HG03558 (cell line): ENCODE data around the gene KRT85.
"Not testable (repeated sequence)": the region's sequence is repeated elsewhere in the genome, so short reads cannot be mapped to it uniquely, and the experiment has no call there.

ENCODE experiments used
- ATAC-seq: cut with Tn5 transposase; IDR thresholded peaks from one replicate; pipeline ENCODE4 v1.9.1; 2021; ENCODE audit warnings: moderate number of reproducible peaks; ENCODE audit not compliant: unreplicated experiment; ENCODE audit errors: extremely low read depth

Gene KRT85

DNA sequence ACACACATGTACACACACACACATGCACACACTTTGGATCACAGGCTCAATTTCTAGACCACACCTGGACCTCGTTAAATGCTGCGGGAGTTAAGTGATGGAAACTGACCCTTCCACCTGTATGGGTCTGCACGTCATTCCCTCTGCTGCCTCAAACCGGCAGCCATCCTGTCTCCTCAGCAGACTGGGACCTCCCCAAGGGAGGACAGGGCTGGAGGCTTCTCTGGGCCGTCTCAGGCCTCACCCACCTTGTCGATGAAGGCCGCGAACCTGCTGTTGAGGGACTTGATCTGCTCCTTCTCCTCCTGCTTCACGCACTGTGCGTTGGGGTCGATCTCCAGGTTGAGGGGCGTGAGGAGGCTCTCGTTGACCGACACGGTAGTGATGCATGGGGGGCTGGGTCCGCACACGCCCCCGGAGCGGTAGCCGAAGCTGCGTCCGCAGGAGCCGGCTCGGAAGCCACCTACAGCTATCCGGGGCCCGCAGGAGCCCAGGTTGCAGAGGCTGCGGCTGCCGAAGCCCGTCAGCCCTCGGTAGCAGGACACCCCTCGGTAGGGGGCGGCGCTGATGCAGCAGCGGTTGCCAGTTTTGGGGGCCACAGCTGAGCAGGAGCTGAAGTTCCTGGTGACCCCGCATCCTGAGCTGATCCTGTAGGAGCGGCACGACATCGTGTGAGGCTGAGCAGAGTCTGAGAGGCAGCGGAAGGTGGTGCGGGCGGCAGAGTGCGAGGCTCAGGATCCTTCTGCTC is at the start of gene KRT85:
Gene KRT85 (minus strand): TSS at position 744 of the 748 bp plus-strand sequence. CDS start 76 bp downstream, at position 668.
- ATAC-seq, result no peak

DNA sequence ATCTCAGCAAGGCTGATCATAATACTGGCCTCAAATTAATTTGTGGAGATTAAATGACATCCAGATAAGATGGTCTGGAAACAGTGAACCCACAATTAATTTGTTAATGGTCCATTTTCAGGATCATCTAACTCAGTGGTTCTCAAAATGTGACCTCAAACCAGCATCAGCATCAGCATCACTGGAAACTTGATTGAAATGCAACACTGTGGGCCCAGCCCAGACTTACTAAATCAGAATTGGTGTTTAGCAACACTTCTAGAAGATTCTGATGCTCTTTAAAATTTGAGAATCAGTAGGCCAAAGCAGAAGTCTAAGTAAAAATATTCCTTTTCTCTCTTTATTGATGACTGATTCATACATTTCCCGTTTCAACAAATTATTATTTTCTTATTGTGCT is 49.5 kb upstream of the KRT85 start:
- no peak for ATAC-seq

DNA sequence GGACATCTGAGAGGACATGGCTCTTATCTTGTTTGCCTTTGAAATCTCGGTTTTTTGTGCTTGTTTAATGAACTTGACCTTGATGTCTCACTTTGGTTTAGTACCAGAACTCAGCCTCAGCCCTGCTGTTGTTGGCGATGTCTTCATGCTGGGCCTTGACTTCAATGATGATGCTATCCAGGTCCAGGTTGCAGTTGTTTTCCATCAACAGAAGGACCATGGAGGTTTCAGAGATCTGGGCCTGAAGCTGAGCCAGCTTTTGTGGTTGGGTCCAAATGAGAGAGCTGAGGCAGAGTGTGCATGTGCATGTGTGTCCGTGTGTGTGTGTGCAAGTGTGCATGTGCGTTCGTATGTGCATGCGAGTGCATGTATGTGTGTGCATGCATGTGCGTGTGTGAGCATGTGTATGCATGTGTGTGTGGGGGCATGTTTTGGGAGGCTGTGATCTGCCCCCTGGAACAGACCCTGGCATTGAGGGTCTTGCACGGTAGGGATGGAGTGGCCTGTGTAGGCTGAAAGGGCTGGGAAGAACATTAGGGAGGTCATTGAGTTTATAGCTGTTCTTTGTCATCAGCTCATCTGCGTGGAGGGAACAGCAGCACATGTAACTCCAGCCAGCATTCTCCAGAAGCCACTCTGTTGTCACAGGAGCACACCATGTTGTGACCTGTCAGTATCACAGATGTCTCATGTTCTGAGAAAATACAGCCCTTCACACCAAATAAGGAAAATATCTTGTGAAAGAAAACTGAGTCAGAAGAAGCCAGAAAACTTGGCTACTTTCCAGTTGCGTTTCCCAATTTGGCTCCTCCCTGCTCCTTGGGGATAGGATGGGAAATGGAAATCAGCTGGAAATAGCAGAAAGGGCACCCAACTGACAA is 48.8 kb upstream of the KRT85 start:
- ATAC-seq, result no peak

DNA sequence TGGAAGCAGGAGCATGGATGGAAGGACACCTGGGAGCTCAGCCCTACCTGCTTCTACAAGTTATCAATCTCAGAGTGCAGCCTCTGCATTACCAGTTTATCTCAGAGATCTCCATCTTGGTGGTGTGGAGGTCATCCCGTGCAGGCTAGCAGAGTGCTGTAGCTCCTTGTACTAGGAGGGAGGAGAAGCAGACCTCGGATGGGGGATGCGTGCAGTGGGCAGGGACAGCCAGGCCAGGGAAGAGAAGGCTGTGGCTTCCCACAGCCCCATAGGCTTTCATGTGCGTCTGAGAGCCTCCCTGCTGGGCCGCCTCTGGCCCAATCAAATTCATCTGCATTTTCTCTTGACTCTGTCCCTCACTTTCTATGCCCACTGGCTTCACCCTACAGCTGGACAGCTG is 47.7 kb upstream of the KRT85 start:
- no peak for ATAC-seq

DNA sequence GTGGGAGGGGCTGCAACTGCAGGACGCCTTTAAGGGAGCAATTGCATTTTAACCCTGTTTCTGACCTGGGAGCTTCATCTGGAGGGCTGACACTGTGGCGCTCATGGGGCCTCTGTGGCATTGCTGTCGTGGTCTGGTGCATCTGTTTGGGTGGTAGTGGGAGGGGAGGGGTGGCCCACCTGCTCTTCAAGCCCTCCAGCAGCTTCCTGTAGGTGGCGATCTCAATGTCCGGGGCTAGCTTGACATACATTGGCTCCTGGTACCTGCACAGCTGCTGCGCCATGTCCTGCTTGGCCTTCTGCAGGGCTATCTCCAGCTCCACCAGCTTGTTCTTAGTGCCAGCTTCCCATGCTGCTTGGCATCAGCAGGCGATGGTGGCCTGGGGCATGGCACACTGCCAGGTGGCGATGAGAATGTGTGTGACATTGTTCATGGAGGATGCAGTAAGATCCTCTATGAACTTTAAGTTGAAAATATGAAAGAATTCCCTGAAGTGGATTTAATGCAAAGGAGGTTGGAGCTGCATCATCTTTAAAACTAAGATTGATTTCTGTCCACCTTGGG is 46.6 kb upstream of the KRT85 start:
- ATAC-seq, result no peak

DNA sequence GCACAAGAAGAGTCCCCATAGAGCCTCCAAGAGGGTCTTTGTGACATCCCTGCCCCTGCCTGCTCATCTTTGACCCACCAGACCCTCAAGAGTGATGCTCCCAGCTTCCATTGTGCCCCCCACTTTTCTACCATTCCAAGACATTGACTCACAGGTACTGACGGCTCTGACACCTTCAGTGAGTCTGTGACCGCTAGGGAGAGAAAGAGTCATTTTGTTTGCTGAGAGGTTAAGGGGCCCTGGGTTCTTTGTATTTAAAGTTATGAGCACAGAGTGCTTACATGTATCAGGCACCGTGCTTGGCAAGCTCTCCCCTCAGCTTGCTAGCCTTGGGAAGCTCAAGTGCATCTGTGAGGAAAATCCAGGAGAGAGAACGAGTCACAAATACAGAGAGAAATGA is 45.9 kb upstream of the KRT85 start:
- no peak for ATAC-seq

DNA sequence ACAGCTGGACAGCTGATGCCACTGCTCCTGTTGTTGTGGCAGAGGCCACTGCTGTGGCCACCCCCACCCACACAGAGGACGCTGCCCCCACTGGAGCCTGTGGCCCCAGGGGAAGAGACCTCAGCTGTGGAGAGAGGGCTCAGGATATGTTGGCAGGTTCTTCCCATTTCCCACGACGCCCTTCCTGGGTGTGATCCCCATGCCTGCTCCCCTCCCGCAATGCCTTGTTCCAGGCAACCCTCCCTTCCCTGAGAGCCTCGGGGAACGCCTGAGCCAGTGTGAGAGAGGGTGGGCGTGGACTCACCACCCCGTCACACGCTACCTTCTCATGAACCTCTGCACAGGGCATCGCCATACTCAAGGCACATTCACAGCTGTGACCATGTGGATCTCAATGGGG is 44.5 kb upstream of the KRT85 start:
- no peak for ATAC-seq

DNA sequence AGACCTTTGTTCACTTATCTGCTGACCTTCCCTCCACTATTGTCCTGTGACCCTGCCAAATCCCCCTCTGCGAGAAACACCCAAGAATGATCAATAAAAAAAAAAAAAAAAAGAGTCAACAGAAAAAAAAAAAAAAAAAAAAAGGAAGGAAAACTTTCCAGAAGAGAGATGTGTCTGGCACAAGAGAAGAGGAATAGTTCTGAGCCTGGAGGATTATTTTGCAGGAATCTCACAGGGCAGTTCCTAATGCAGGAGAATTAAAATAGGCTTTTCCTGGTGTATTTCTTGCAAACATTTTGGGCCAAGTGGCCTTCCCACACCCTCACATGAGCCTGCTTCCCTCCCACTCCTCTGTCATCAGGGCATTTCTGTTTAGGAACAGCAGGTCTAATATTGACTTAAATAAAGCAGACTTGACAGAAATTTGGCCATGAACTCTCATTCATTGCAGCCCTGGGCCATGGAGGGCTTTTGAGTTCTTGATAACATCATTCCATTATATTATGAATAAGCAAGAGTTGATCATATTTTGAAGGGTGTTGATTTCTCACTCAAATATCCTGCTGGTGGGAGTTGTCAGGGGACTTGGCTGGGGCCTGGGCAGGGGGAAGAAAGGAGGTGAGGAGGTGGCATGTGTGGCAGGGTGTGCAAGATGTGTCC is 43.4 kb upstream of the KRT85 start:
- ATAC-seq, result not testable (repeated sequence)

DNA sequence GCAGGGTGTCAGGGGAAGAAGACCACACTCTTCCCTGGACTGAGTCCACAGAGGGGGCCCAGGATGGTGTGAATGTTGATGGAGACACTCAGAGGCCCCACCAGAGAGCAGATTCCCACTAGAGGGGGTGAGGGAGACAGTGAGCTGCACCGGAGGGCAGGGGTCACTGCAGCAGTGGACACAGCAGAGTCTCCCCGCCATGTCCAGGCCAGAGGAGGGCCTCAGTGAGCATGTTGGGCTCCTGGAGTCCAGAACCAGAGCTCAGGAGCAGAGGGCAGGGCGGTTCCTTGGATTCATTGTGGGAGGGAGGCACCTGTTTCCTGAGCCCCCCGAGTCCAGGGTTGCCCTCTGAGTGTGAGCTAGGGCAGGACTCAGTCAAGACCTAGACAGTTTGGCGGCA is 40.6 kb upstream of the KRT85 start:
- no peak for ATAC-seq

DNA sequence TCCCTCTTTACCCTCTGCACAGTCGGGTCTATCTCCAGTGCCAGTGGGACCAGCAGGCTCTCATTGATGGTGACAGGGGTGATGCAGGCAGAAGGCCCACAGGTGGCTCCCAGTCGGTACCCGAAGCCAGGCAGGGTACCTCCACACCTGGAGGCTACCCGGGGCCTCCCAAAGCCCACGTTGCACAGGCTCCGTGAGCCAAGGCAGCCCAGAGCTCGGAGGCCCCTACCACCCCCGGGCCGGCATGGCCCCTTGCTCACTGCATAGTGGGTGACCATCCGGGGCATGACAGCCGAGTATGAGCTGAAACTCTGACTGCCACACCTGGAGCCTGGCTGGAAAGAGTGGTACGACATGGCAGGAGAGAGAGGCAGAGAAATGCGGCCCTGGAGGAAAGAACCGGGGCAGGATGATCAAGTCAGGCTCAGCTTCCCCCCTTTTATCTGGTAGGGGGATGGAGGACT is 38.7 kb upstream of the KRT85 start, which contains the start of gene KRT82:
Gene KRT82 (minus strand): TSS at position 414 of the 464 bp plus-strand sequence. CDS start 58 bp downstream, at position 356.
- ATAC-seq, result no peak

DNA sequence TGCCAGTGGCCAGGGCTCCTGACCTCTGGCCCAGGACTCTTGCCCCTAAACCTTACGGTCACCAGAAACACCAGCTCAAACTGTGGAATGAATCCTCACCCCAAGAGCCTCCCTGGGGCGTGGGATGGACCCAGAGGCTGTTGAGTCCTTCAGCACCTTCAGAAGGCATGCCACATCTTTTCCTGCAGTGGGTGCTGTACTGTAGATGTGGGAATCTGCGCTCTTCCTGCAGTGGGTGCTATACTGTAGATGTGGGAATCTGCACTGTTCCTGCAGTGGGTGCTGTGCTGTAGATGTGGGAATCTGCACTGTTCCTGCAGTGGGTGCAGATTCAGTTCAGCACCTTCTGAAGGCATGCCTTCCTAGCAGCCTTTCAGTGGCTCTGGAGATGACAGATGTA is 37.7 kb upstream of the KRT85 start:
- ATAC-seq, result no peak

DNA sequence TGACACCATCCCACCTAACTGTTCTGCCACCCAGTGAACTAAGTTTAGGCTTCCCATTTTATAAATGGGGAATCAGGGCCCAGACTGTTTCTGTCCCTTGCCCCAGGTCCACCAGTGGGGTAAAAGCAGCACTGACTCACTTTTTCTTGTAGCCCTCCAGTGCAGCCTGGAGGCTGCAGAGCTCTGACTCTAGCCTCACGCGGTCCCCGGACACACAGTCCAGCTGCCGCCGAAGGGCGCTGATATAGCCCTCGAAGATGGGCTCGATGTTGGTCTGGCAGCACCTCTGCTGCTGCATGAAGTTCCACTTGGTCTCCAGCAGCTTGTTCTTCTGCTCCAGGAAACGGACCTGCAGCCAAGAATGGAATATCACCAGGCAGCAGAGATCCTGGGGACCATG is 36.3 kb upstream of the KRT85 start:
- ATAC-seq, result no peak

DNA sequence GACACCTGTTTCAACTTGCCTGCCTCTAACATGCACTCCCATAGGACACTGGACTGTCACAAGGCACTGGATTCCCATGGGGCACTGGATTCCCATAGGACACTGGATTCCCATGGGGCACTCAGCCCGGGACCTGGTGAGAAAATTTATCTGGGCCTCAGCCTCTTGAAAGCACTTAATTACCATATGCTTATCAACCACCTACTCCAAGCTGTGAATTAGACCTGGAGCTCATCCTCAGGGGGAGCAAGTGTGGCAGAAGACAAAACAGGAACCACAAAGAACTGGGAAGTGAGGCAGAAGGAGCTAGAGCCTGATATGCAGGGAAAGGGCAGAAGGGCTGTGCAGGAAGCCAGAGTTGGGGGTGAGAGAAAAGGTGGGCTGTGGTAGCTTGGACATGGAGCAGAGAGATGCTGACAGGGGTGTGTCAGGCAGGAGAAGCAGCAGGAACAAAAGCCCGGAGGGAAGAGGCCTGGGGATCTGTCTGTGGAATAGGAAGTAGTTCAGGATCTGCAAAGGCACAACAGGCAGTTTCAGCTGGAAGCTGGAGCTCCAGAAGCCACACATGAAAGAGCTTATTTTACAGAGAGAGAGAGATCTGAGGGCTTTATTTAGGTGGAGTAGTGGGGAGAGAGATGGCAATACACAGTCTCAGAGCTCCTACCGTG is 35.7 kb upstream of the KRT85 start:
- ATAC-seq, result no peak

DNA sequence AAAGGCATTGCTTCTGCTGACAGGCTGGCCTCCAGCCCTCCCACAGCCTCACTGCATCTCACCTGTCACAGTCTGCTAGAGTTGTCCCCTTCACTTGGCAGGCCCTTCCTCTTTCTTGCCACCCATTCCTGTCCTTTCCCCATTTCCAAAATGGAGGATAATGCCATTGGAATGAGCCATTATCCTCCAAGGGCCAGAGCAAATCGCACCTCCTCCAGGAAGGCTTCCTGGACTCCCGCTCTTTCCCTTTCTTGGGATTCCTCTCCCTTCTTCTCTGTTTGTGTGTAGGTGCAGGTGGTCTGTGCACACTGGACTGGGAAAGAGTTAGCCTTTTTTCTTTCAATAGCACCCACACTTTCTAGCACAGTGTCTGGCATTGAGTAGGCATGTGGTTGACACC is 35.1 kb upstream of the KRT85 start:
- ATAC-seq, result no peak

DNA sequence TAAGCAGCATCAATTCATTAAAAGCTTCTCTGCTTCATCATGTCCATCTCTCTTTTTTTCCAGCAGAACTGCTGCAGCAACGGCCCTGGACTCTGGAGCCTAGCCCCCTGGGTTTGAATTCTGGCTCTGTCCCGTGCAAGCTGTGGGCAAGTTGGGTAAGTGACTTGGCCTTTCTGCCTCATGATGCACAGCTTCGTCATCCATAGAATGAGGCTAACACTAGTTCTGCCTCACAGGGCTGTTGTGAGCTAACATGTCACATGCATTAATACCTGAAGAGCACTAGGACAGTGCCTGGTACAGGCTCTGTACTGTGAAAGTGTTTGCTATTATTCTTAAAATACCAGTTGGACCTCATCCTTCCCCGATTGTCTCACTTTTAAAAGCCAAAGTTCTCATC is 34.6 kb upstream of the KRT85 start:
- ATAC-seq, result no peak

DNA sequence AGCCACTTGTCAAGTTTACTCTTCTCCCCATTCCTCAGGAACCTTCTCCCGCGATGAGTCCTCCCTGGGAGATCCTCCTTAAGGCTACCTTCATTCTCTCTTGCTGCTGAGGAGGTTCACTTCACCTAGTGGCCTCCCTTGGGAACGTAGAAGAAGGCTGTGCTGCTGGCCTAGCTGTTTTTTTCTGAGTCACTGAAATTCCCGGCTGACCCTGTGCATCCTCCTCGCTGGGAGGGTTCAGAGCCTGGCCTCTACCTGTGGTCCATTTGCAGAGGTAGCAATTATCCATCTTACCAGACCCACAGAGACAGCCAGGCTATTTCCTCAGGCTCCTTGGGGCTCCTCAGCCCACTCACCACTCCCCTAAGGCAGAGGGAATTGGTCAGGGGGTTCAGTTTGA is 34.2 kb upstream of the KRT85 start:
- no peak for ATAC-seq

DNA sequence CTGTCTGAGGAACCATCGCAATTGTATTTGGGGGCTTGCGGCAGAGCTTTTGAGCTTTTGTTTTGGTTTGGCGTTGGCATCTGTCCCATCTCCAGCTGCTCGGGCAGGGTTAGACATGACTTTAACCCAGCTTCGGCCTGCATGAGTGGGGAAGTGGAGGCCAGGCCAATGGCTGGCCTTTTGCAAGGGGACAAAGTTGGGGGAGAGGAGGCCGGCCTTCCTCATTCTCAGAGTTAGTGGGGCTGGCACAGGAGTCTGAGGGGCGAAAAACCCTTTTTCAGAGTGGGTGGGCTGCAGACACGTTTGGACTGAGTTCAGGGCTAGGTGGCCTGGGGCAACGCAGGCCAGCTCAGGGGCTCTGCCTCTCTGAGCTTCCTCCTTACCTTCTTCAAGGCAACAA is 33.6 kb upstream of the KRT85 start:
- no peak for ATAC-seq

DNA sequence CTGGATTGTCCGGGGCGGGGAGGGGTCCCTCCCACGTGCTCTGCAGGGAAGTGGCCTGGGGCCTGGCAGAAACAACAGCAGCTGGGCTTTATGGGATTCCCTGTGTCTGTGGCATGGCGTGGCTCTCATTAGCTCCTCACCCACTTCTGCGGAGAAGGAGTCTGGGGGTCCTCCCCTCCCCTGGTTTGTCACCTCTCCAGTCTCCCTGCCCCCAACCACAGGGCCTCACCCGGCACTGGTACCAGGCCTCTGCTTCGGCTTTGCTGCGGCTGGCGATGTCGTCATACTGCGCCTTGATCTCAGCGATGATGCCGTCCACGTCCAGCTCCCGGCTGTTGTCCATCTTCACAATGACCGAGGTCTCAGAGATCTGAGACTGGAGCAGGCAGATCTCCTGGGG is 32.5 kb upstream of the KRT85 start:
- no peak for ATAC-seq

DNA sequence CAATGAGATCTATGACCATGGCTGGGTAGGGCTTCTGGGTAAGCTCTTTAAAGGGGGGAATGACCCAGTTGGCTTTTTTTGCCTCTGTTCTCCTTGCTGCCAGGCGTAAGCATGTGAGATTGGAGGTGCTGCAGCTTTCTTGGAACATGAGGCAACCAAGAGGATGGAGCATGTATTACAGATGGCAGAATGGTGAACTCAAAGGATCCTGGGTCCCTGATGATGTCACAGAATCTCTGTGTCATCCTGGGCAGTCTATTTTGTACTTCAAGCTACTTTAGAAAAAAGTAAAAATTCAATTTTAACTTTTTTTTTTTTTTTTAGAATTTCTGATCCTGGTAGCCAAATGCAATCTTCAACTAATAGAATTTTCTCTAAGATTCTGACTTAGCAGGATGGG is 30.9 kb upstream of the KRT85 start:
- no peak for ATAC-seq

DNA sequence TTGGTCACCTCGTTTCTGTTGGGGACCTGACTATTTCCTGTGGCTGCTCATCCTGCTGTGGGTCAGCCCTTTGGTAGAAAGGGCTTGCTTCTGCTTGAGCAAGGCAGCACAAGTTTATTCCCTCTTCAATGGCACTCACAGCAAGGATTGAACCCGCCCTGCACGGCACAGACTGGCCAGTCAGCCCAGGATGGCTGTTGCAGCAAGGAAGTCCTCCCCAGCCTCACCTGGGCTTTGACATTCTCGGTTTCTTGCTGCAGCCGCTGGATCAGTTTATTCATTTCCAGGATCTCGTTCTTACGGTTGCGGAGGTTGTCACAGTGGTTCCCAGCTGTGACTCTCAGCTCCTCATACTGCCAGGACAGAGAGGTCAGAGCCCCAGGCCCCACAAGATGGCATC is 29.4 kb upstream of the KRT85 start:
- no peak for ATAC-seq
